NCI-H1092 (cell line): ENCODE results near the gene MYO1D.

ENCODE experiments used
- DNase-seq: peaks from one replicate; lab custom pipeline; 2025; lab: John Stamatoyannopoulos, UW

The MYO1D gene

GRCh38 chr17:32819035-32819434 lies 57.9 kb downstream of the MYO1D start:
- DNase-seq = no peak

- no peak for DNase-seq
Measured at GRCh38 chr17:32815460-32815859, 61.5 kb downstream of the MYO1D start.

GRCh38 chr17:32814836-32815235 lies 62.1 kb downstream of the MYO1D start:
- no peak for DNase-seq

- DNase-seq = no peak
Measured at GRCh38 chr17:32813021-32813420, 63.9 kb downstream of the MYO1D start.

- DNase-seq = no peak
Measured at GRCh38 chr17:32810690-32811089, 66.2 kb downstream of the MYO1D start.

- DNase-seq = no peak
Measured at GRCh38 chr17:32807577-32807976, 69.3 kb downstream of the MYO1D start.

- DNase-seq = no peak
Measured at GRCh38 chr17:32806646-32807045, 70.3 kb downstream of the MYO1D start.

GRCh38 chr17:32805029-32805976 lies 71.6 kb downstream of the MYO1D start:
- no peak for DNase-seq

GRCh38 chr17:32803544-32803943 lies 73.4 kb downstream of the MYO1D start:
- DNase-seq = no peak

- no peak for DNase-seq
Measured at GRCh38 chr17:32802306-32802705, 74.6 kb downstream of the MYO1D start.

- no peak for DNase-seq
Measured at GRCh38 chr17:32801641-32802040, 75.3 kb downstream of the MYO1D start.

GRCh38 chr17:32801193-32801592 lies 75.7 kb downstream of the MYO1D start:
- DNase-seq = no peak

GRCh38 chr17:32798938-32799337 lies 78.0 kb downstream of the MYO1D start:
- DNase-seq = no peak

- no peak for DNase-seq
Measured at GRCh38 chr17:32795339-32795979, 81.5 kb downstream of the MYO1D start.

- no peak for DNase-seq
Measured at GRCh38 chr17:32794533-32795246, 82.2 kb downstream of the MYO1D start.

- no peak for DNase-seq
Measured at GRCh38 chr17:32793841-32794240, 83.1 kb downstream of the MYO1D start.

- DNase-seq = no peak
Measured at GRCh38 chr17:32792207-32792606, 84.7 kb downstream of the MYO1D start.

GRCh38 chr17:32786169-32786568 lies 90.8 kb downstream of the MYO1D start:
- DNase-seq = no peak

- DNase-seq = no peak
Measured at GRCh38 chr17:32784113-32784512, 92.8 kb downstream of the MYO1D start.

GRCh38 chr17:32783602-32784001 lies 93.3 kb downstream of the MYO1D start:
- peak; percentile 65 for DNase-seq

- no peak for DNase-seq
Measured at GRCh38 chr17:32780721-32781120, 96.2 kb downstream of the MYO1D start.

GRCh38 chr17:32777922-32778321 lies 99.0 kb downstream of the MYO1D start:
- no peak for DNase-seq

GRCh38 chr17:32777436-32777835 lies 99.5 kb downstream of the MYO1D start:
- DNase-seq = no peak
